HUES64 (cell line): ENCODE measurements around the gene MST1.
"Not testable (repeated sequence)": the region's sequence is repeated elsewhere in the genome, so short reads cannot be mapped to it uniquely, and the experiment has no call there.

Source experiments
- H3K27ac ChIP-seq: 2 replicates; pipeline ENCODE4 v1.7.0; 2013; ENCODE audit warnings: low read depth, low read length, inconsistent platforms
- H3K27me3 ChIP-seq: 2 replicates; pipeline ENCODE4 v1.6.1; 2013; ENCODE audit warnings: mild to moderate bottlenecking, low read length; ENCODE audit not compliant: insufficient read depth
- H3K36me3 ChIP-seq: 2 replicates; pipeline ENCODE4 v1.6.1; 2013; ENCODE audit warnings: mild to moderate bottlenecking, low read length; ENCODE audit not compliant: insufficient read depth
- H3K4me1 ChIP-seq: 2 replicates; pipeline ENCODE4 v1.6.1; 2013; ENCODE audit warnings: mild to moderate bottlenecking, low read length, moderate library complexity; ENCODE audit not compliant: insufficient read depth
- H3K4me3 ChIP-seq: 2 replicates; pipeline ENCODE4 v1.5.1; 2013; ENCODE audit warnings: mild to moderate bottlenecking, low read length, moderate library complexity
- H3K9ac ChIP-seq: 2 replicates; pipeline ENCODE4 v1.6.1; 2013; ENCODE audit warnings: mild to moderate bottlenecking, low read depth, low read length
- H3K9me3 ChIP-seq: 2 replicates; pipeline ENCODE4 v1.6.1; 2013; ENCODE audit warnings: low read depth, low read length; ENCODE audit not compliant: insufficient read depth
- WGBS: fragments of 150-250, 120-280 bp; methylation state at CpG from one replicate; pipeline ENCODE4 v1.1.7; 2013; ENCODE audit warnings: missing lambda C conversion rate; 5-methylcytosine and 5-hydroxymethylcytosine counted together

MST1 gene

GRCh38 chr3:49685846-49686245, 3.4 kb downstream of the MST1 start:
- H3K36me3 ChIP-seq, result peaks cover 36% of the 10 kb centered on the region
- H3K9me3 ChIP-seq, H3K9ac ChIP-seq, H3K27ac ChIP-seq, H3K27me3 ChIP-seq, H3K4me1 ChIP-seq: not testable (repeated sequence)
- peak overlapping the region; percentile 70 for H3K4me3 ChIP-seq
- 33% methylated on average over 35 of the region's 36 CpGs for WGBS

GRCh38 chr3:49685103-49685502, 4.2 kb downstream of the MST1 start:
- not testable (repeated sequence) for H3K4me3 ChIP-seq, H3K27me3 ChIP-seq, H3K27ac ChIP-seq, H3K9me3 ChIP-seq, H3K4me1 ChIP-seq, H3K9ac ChIP-seq
- peaks cover 43% of the 10 kb centered on the region for H3K36me3 ChIP-seq
- WGBS, result 96% methylated on average over 10 of the region's 10 CpGs

- H3K27ac ChIP-seq, H3K9me3 ChIP-seq, H3K4me1 ChIP-seq, H3K4me3 ChIP-seq, H3K9ac ChIP-seq, H3K27me3 ChIP-seq: not testable (repeated sequence)
- 93% methylated on average over 2 of the region's 2 CpGs for whole genome bisulfite sequencing
- H3K36me3 ChIP-seq, result peaks cover 50% of the 10 kb centered on the region
Measured at GRCh38 chr3:49684453-49684852, 4.8 kb downstream of the MST1 start.

GRCh38 chr3:49683162-49683561, 6.1 kb downstream of the MST1 start:
- H3K27ac ChIP-seq, result no peak overlapping the region
- no peaks in the 10 kb centered on the region for H3K9me3 ChIP-seq
- no peak overlapping the region for H3K4me3 ChIP-seq
- no peak overlapping the region for H3K9ac ChIP-seq
- H3K4me1 ChIP-seq, result no peaks in the 10 kb centered on the region
- H3K36me3 ChIP-seq, result peaks cover 63% of the 10 kb centered on the region
- WGBS, result 89% methylated on average over 6 of the region's 6 CpGs
- no peaks in the 10 kb centered on the region for H3K27me3 ChIP-seq

- peaks cover 79% of the 10 kb centered on the region for H3K36me3 ChIP-seq
- no peak overlapping the region for H3K27ac ChIP-seq
- H3K4me3 ChIP-seq, result no peak overlapping the region
- no peaks in the 10 kb centered on the region for H3K27me3 ChIP-seq
- no peaks in the 10 kb centered on the region for H3K9me3 ChIP-seq
- H3K9ac ChIP-seq, result no peak overlapping the region
- 90% methylated on average over 4 of the region's 4 CpGs for WGBS
- H3K4me1 ChIP-seq, result no peaks in the 10 kb centered on the region
Measured at GRCh38 chr3:49681543-49681942, 7.7 kb downstream of the MST1 start.

- WGBS, result 97% methylated on average over 2 of the region's 2 CpGs
- no peaks in the 10 kb centered on the region for H3K9me3 ChIP-seq
Measured at GRCh38 chr3:49681232-49681522, 8.1 kb downstream of the MST1 start.

GRCh38 chr3:49680493-49681231, 8.6 kb downstream of the MST1 start:
- Histone ChIP-seq H3K36me3 (peaks cover 88% of the 10 kb centered on the region), H3K4me3 (no peak overlapping the region), H3K4me1 (no peaks in the 10 kb centered on the region), H3K9ac (no peak overlapping the region), H3K27me3 (no peaks in the 10 kb centered on the region), H3K27ac (no peak overlapping the region), H3K9me3 (no peaks in the 10 kb centered on the region)
- 97% methylated on average over 7 of the region's 7 CpGs for WGBS

More at GRCh38 chr3:49681232-49681522, 8.1 kb downstream of the MST1 start:
- Histone ChIP-seq H3K27me3 (no peaks in the 10 kb centered on the region), H3K9ac (no peak overlapping the region), H3K36me3 (peaks cover 83% of the 10 kb centered on the region), H3K4me1 (no peaks in the 10 kb centered on the region), H3K27ac (no peak overlapping the region), H3K4me3 (no peak overlapping the region)

GRCh38 chr3:49675912-49676311, 13.4 kb downstream of the MST1 start:
- peaks cover 56% of the 10 kb centered on the region for H3K36me3 ChIP-seq
- no peak overlapping the region for H3K4me3 ChIP-seq
- H3K4me1 ChIP-seq, result 0 out of 2 replicates have a peak, but pooled peaks cover 2% of the 10 kb centered on the region
- WGBS, result 94% methylated on average over 11 of the region's 11 CpGs
- no peaks in the 10 kb centered on the region for H3K9me3 ChIP-seq
- no peak overlapping the region for H3K27ac ChIP-seq
- no peak overlapping the region for H3K9ac ChIP-seq
- no peaks in the 10 kb centered on the region for H3K27me3 ChIP-seq

GRCh38 chr3:49674497-49674983, 14.7 kb downstream of the MST1 start:
- WGBS, result 3% methylated on average over 32 of the region's 34 CpGs
- H3K4me3 ChIP-seq, result peak overlapping the region; percentile 89
- H3K36me3 ChIP-seq, result peaks cover 42% of the 10 kb centered on the region
- H3K27ac ChIP-seq, result peak overlapping the region; percentile 97
- no peaks in the 10 kb centered on the region for H3K9me3 ChIP-seq
- H3K27me3 ChIP-seq, result no peaks in the 10 kb centered on the region
- H3K9ac ChIP-seq, result peak overlapping the region; percentile 81
- H3K4me1 ChIP-seq, result 0 out of 2 replicates have a peak, but pooled peaks cover 2% of the 10 kb centered on the region

GRCh38 chr3:49673715-49674496, 15.4 kb downstream of the MST1 start, which contains the start of gene APEH:
Gene APEH (plus strand): TSS chr3:49674351. CDS start chr3:49674402, 51 bp downstream.
- H3K27ac ChIP-seq, result peak within 1 kb of the TSS; percentile 97
- H3K4me1 ChIP-seq, result 0 out of 2 replicates have a peak, but pooled peaks cover 2% of the 10 kb centered on the region
- peak within 1 kb of the TSS; percentile 81 for H3K9ac ChIP-seq
- H3K9me3 ChIP-seq, result no peaks in the 10 kb centered on the region
- no peaks in the 10 kb centered on the region for H3K27me3 ChIP-seq
- peaks cover 36% of the 10 kb centered on the region for H3K36me3 ChIP-seq
- WGBS, result under 1% methylated on average over 70 of the region's 71 CpGs
- H3K4me3 ChIP-seq, result peak within 1 kb of the TSS; percentile 89

- 16% methylated on average over 17 of the region's 17 CpGs for WGBS
- Histone ChIP-seq H3K9ac (peak overlapping the region; percentile 81), H3K4me3 (peak overlapping the region; percentile 89), H3K4me1 (peaks cover 5% of the 10 kb centered on the region; the same call in 1 of the 2 replicates), H3K27ac (peak overlapping the region; percentile 97), H3K36me3 (peaks cover 29% of the 10 kb centered on the region), H3K27me3 (no peaks in the 10 kb centered on the region), H3K9me3 (no peaks in the 10 kb centered on the region)
Measured at GRCh38 chr3:49673121-49673714, 16.1 kb downstream of the MST1 start.
